ENCODE data around the gene AGAP1. TPM values are rescaled to one million over a fixed set of nuclear protein-coding genes. Genes with fewer than 3 reads are reported as not detected.

Gene AGAP1
- total RNA-seq, 6 experiments from 2014 or later: 8.1 to 11.2 (median 9.8) TPM

DNA sequence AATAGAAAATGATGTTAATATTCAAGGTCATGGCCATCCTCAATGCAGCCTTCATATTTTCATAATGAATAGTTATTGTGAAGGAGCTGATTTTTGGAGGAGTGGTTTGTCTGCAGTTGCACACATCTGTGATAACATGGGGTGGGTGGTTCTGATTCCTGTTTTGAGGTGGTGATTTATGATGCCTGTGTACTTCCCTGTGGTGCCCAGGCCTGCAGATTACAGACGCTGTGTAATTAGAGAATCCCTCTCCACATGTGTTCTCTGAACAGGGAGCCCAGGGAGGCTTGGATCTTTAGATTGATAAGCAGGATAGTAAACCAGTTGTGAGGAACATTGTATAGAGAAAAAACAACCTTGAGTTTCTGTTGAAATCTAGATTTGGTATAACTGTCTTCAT, 117.5 kb downstream of the AGAP1 start:
- DNase-seq (no peak), ATAC-seq (no peak)
- TF ChIP-seq POLR2A (IDR thresholded peaks at IDR 0.05): no peak
- TF ChIP-seq, protein P1, sequence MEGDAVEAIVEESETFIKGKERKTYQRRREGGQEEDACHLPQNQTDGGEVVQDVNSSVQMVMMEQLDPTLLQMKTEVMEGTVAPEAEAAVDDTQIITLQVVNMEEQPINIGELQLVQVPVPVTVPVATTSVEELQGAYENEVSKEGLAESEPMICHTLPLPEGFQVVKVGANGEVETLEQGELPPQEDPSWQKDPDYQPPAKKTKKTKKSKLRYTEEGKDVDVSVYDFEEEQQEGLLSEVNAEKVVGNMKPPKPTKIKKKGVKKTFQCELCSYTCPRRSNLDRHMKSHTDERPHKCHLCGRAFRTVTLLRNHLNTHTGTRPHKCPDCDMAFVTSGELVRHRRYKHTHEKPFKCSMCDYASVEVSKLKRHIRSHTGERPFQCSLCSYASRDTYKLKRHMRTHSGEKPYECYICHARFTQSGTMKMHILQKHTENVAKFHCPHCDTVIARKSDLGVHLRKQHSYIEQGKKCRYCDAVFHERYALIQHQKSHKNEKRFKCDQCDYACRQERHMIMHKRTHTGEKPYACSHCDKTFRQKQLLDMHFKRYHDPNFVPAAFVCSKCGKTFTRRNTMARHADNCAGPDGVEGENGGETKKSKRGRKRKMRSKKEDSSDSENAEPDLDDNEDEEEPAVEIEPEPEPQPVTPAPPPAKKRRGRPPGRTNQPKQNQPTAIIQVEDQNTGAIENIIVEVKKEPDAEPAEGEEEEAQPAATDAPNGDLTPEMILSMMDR (IDR thresholded peaks at IDR 0.05): no peak
- intact Hi-C loops (cut with DNase I): no loop called here
- WGBS (ENCODE audit: insufficient coverage, low coverage, low lambda C conversion rate, missing lambda C conversion rate): 88% methylated on average over 1 of the region's 1 CpG
- Histone ChIP-seq H3K9me3 (no peaks in the 10 kb centered on the region), H3K36me3 (no peaks in the 10 kb centered on the region), H3K27ac (no peak overlapping the region), H3K4me1 (peaks cover 0 to 11% (median 0%) of the 10 kb centered on the region in 4 donors), H3K27me3 (no peaks in the 10 kb centered on the region), H3K4me3 (no peak overlapping the region)

DNA sequence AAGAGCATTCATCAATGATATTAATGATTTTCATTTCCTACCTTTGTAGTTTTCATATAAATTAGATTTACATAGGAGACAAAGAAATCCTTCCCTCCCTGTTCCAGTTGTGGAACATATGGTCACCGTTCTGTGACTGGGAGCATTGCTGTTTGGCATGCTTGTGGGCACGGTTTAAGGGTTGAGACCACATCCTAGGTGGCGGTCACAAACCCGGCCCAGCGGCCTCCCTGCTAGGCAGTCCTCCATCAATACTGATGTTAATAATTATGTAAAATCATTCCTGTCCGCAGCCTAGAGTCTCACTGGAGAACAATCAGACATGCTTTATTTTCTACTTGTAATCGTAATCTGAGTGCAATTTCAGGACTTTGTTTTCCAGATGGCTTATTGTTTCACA, 117.9 kb downstream of the AGAP1 start:
- H3K27ac ChIP-seq: no peak overlapping the region
- H3K9me3 ChIP-seq: no peaks in the 10 kb centered on the region
- H3K4me1 ChIP-seq: peaks cover 0 to 11% (median 0%) of the 10 kb centered on the region in 4 donors
- intact Hi-C loops (cut with DNase I): no loop called here
- H3K27me3 ChIP-seq: no peaks in the 10 kb centered on the region
- no peak for ATAC-seq
- no peak overlapping the region for H3K4me3 ChIP-seq
- 75% methylated on average over 2 of the region's 7 CpGs for WGBS (ENCODE audit: insufficient coverage, low coverage, low lambda C conversion rate, missing lambda C conversion rate)
- no peaks in the 10 kb centered on the region for H3K36me3 ChIP-seq
- TF ChIP-seq, protein P1 (IDR thresholded peaks at IDR 0.05): no peak
- no peak for TF ChIP-seq POLR2A (IDR thresholded peaks at IDR 0.05)
- no peak for DNase-seq

DNA sequence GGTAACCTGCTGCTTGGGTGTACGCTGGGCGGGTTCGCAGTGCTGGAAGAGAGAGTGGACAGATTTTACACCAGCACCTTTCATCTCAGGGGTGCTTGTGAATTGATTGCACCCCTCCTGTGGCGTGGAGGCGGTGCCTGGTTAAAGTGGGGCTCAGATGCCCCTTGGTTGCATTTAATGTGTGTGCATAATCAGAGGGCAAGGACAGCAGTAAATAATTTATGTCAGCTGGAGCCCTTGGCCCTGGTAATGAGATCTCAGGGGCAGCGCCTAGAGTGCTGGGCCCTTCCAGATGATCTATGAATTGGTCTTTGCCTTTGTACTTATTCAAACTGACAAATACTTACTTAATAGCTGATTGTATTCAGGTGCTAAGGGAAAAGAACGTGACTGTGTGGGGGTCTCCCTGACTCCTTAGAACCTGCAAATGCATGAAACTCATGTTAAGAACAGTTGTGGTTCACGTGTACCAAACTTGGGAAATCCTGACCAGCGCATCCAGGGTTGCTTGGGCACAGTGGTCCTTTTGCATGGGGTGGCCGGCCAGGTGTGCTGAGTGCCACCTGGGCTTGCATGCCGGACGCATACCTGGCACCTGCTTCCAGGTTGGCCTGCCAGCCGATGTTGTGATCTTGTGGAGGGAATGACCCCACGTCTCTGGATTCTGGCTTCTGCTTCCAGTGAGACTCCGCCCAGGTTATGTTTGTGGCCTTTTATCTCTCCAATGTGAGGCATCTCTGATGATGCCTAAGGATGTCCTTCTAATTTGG, 118.5 kb downstream of the AGAP1 start:
- no peaks in the 10 kb centered on the region for H3K36me3 ChIP-seq
- DNase-seq (no peak), ATAC-seq (no peak)
- H3K27me3 ChIP-seq: no peaks in the 10 kb centered on the region
- no peak overlapping the region for H3K27ac ChIP-seq
- intact Hi-C loops (cut with DNase I): no loop called here
- no peak overlapping the region for H3K4me3 ChIP-seq
- 93% methylated on average over 6 of the region's 15 CpGs for WGBS (ENCODE audit: insufficient coverage, low coverage, low lambda C conversion rate, missing lambda C conversion rate)
- TF ChIP-seq, protein P1 (IDR thresholded peaks at IDR 0.05): no peak
- TF ChIP-seq POLR2A (IDR thresholded peaks at IDR 0.05): no peak
- no peaks in the 10 kb centered on the region for H3K9me3 ChIP-seq
- peaks cover 0 to 11% (median 0%) of the 10 kb centered on the region in 4 donors for H3K4me1 ChIP-seq

DNA sequence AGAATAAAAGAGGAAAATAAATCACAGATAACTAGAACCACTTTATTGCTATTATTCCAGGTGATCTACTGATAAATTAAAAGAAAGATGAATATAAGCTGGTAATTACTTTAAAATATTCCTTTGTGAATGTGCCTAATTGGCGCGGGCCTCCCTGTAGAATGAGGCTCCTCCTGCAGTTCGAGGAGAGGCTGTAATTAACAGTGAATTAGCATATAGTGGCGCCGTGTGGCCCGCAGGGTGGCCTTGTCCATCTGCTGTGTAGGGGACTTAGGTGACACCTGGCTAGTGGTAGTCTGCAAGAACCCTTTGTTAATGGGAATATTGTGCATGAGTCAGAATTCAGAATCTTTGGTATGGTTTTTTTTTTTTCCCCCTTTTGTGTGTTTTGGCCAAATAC, 119.8 kb downstream of the AGAP1 start:
- ATAC-seq: no peak

More for the DNA sequence above, 119.8 kb downstream of the AGAP1 start:
- no peak for TF ChIP-seq POLR2A (IDR thresholded peaks at IDR 0.05)
- TF ChIP-seq, protein P1 (IDR thresholded peaks at IDR 0.05): no peak
- 100% methylated on average over 5 of the region's 6 CpGs for WGBS (ENCODE audit: insufficient coverage, low coverage, low lambda C conversion rate, missing lambda C conversion rate)
- H3K4me1 ChIP-seq: peaks cover 0 to 11% (median 0%) of the 10 kb centered on the region in 4 donors
- no peak for DNase-seq
- H3K27me3 ChIP-seq: no peaks in the 10 kb centered on the region
- H3K27ac ChIP-seq: no peak overlapping the region
- intact Hi-C loops (cut with DNase I): no loop called here
- H3K9me3 ChIP-seq: no peaks in the 10 kb centered on the region
- H3K4me3 ChIP-seq: no peak overlapping the region
- H3K36me3 ChIP-seq: no peaks in the 10 kb centered on the region

Data from right lobe of liver (tissue), 6 donors.